Type B pancreatic cell (in vitro differentiated cells): Measurements from ENCODE around the gene POR. TPM values are rescaled to one million over a fixed set of nuclear protein-coding genes. Genes with fewer than 3 reads are reported as not detected.
"Not testable (repeated sequence)": the region's sequence is repeated elsewhere in the genome, so short reads cannot be mapped to it uniquely, and the experiment has no call there.

ENCODE experiments used
- DNase-seq: peaks from one replicate; pipeline ENCODE4 v3.0.0; 2021; ENCODE audit warnings: mixed read lengths; ENCODE audit not compliant: unreplicated experiment; ENCODE audit errors: extremely low spot score
- H3K27ac Mint-ChIP-seq: 2 replicates; pipeline ENCODE4 v1.8.0; 2021; ENCODE audit warnings: mild to moderate bottlenecking, mixed read lengths
- H3K27me3 Mint-ChIP-seq: 2 replicates; pipeline ENCODE4 v1.8.0; 2021; ENCODE audit warnings: mixed read lengths
- H3K36me3 Mint-ChIP-seq: 2 replicates; pipeline ENCODE4 v1.8.0; 2021; ENCODE audit warnings: mixed read lengths
- H3K4me1 Mint-ChIP-seq: one replicate; pipeline ENCODE4 v1.8.0; 2021; ENCODE audit warnings: mixed read lengths; ENCODE audit not compliant: unreplicated experiment
- H3K4me3 Mint-ChIP-seq: 2 replicates; pipeline ENCODE4 v1.8.0; 2021; ENCODE audit warnings: mild to moderate bottlenecking, mixed read lengths
- H3K9me3 Mint-ChIP-seq: 2 replicates; pipeline ENCODE4 v1.8.0; 2021; ENCODE audit warnings: mixed read lengths
- CTCF ChIP-seq: fragments of 200-600 bp; sonication (generic); conservative IDR thresholded peaks from 2 replicates; pipeline ENCODE4 v1.5.0; 2021; ENCODE audit warnings: antibody characterized with exemption, mild to moderate bottlenecking
- total RNA-seq: library from RNA; stranded (reverse); gene quantifications from 2 replicates; pipeline ENCODE4 v1.2.1, GENCODE V29; 2021; ENCODE audit warnings: low replicate concordance

The POR gene
- total RNA-seq, 1 donor from 2014 or later = 122 TPM

DNA sequence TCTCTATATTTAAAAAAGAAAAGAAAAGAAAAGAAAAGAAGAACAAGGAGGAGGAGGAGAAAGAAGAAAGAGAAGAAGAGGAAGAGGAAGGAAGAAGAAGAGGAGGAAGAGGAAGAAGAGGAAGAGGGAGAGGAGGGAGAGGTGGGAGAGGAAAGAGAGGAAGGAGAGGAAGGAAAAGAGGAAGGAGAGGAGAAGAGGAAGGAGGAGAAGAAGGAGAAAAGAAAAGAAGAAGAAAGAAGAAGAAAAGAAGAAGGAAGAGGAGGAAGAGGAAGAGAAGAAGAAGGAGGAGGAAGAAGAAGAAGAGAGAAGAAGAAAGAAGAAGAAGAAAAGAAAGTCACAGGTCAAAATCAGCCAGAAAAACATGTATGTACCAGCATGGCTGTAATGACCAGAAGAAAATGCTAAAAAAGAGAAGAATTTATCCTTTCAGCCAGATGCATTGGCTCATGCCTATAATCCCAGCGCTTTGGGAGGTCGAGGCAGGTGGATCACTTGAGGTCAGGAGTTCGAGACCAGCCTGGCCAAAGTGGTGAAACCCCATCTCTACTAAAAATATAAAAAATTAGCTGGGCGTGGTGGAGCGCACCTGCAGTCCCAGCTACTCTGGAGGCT is 5.3 kb upstream of the POR start:
- TF ChIP-seq CTCF = no peak
- H3K4me3 Mint-ChIP-seq = no peak overlapping the region
- peaks cover 8% of the 10 kb centered on the region for H3K4me1 Mint-ChIP-seq
- H3K27ac Mint-ChIP-seq = no peak overlapping the region
- H3K36me3 Mint-ChIP-seq = no peaks in the 10 kb centered on the region
- H3K27me3 Mint-ChIP-seq = no peaks in the 10 kb centered on the region
- H3K9me3 Mint-ChIP-seq = no peaks in the 10 kb centered on the region
- no peak for DNase-seq

- not testable (repeated sequence) for H3K4me3 Mint-ChIP-seq, DNase-seq, H3K27me3 Mint-ChIP-seq, H3K4me1 Mint-ChIP-seq, H3K27ac Mint-ChIP-seq, H3K9me3 Mint-ChIP-seq, H3K36me3 Mint-ChIP-seq
Observed at GRCh38 chr7:75911186-75911585, 3.8 kb upstream of the POR start.

DNA sequence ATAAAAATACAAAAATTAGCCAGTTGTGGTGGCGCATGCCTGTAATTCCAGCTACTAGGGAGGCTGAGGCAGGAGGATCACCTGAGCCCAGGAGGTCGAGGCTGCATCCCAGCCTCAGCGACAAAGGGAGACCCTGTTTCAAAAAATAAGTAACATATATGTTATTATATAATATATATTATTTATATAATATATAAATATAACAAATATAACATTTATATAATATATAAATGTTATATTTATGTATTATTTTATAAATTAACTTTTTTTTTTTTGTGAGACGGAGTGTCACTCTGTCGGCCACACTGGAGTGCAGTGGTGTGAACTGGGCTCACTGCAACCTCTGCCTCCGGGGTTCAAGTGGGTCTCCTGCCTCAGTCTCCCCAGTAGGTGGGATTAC is 1.5 kb upstream of the POR start:
- Mint-ChIP-seq H3K36me3 (peaks cover under 1% of the 10 kb centered on the region), H3K4me3 (no peak overlapping the region), H3K27ac (no peak overlapping the region), H3K9me3 (no peaks in the 10 kb centered on the region), H3K4me1 (peaks cover 7% of the 10 kb centered on the region), H3K27me3 (no peaks in the 10 kb centered on the region)
- no peak for DNase-seq
- TF ChIP-seq CTCF = no peak

DNA sequence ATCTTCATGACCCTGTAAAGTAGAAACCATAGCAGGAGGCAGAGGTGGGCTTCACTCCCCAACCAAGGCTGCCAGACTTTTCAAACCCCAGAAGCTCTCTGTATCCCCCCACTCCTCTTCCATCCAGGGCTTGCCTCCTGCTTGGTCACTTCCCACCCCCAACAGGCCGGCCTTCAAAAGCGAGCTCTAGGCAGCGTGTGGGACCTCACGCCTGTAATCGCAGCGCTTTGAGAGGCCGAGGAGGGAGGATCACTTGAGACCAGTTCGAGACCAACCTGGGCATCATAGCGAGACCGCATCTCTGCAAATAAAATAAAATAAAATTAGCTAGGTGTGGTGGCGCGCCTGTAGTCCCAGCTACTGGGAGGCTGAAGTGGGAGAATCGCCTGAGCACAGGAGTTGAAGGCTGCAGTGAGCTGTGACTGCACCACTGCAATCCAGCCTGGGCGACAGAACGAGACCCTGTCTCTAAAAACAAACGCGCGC is 743 bp upstream of the POR start:
- Mint-ChIP-seq H3K9me3 (no peaks in the 10 kb centered on the region), H3K27ac (peak overlapping the region; percentile 87), H3K4me1 (peaks cover 14% of the 10 kb centered on the region), H3K4me3 (peak overlapping the region; percentile 95), H3K27me3 (no peaks in the 10 kb centered on the region), H3K36me3 (peaks cover 3% of the 10 kb centered on the region)
- no peak for DNase-seq
- no peak for TF ChIP-seq CTCF

DNA sequence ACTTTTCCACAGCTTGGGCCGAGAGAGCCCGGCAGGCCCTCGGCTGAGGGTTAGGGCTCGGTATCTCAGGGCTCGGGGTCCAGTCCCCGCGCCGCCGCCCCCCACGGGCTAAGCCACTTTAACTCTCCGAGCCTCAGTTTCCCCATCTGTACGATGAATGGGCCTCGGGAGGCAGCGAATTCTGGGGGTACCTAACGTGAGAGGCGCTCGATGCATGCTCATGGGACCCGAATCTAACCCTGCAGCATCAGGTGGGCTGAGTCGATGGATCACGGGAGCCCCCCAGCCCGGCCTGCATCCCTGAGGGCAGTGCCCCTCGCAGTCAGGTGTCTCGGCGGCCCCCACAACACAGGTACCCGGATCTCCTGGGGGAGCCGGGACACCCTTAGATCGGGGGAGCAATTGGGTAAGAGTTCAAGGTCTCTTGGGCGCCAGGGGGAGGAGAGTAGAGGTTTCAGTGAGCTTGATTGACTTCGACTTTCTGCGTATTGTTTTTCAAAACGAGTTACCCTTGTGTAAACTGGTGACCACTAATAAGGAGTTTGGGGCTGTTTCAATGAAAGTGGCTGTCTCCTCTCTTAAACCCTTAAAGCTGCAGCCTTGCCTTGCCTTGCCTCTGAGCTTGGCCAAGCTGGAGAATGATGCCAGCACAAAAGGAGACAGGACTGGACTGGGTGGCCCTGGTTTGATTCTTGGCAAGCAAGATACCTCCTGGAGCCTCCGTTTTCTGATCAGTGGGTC is 631 bp downstream of the POR start:
- Mint-ChIP-seq H3K9me3 (no peaks in the 10 kb centered on the region), H3K27me3 (no peaks in the 10 kb centered on the region), H3K4me1 (peaks cover 20% of the 10 kb centered on the region), H3K4me3 (peak overlapping the region; percentile 95), H3K36me3 (peaks cover 3% of the 10 kb centered on the region), H3K27ac (peak overlapping the region; percentile 88)
- TF ChIP-seq CTCF = no peak
- no peak for DNase-seq

DNA sequence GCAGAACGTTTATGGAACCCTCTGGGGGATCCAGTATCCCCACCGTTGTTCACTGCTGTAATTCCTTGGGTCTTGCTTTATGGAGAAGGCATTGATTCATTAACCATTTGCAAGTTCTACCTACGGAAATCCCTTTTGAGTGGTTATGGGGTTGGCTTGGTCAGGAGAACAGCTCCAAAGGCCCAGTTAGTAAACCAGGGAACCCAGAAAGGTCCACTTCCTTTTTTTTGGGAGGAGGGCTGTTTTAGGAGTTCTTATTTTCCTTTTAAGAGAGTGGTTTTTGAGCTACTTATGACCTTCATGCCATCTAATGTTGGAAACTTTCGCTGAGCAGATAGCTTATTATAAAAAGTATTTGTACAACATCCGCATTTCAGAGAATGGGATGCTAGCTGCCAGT is 1.3 kb downstream of the POR start:
- TF ChIP-seq CTCF = no peak
- Mint-ChIP-seq H3K36me3 (peaks cover 3% of the 10 kb centered on the region), H3K9me3 (no peaks in the 10 kb centered on the region), H3K27ac (no peak overlapping the region), H3K27me3 (no peaks in the 10 kb centered on the region), H3K4me1 (peaks cover 20% of the 10 kb centered on the region), H3K4me3 (peak overlapping the region; percentile 95)
- no peak for DNase-seq
